ENCODE results near the gene RAPGEFL1. TPM values are rescaled to one million over a fixed set of nuclear protein-coding genes. Genes with fewer than 3 reads are reported as not detected.
A peak's percentile ranks its signal among the peaks of the same experiment; 100 is the strongest.
"Not testable (repeated sequence)": the region's sequence is repeated elsewhere in the genome, so short reads cannot be mapped to it uniquely, and the experiment has no call there.

The RAPGEFL1 gene, protein sequence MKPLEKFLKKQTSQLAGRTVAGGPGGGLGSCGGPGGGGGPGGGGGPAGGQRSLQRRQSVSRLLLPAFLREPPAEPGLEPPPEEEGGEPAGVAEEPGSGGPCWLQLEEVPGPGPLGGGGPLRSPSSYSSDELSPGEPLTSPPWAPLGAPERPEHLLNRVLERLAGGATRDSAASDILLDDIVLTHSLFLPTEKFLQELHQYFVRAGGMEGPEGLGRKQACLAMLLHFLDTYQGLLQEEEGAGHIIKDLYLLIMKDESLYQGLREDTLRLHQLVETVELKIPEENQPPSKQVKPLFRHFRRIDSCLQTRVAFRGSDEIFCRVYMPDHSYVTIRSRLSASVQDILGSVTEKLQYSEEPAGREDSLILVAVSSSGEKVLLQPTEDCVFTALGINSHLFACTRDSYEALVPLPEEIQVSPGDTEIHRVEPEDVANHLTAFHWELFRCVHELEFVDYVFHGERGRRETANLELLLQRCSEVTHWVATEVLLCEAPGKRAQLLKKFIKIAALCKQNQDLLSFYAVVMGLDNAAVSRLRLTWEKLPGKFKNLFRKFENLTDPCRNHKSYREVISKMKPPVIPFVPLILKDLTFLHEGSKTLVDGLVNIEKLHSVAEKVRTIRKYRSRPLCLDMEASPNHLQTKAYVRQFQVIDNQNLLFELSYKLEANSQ
- polyA plus RNA-seq (ENCODE audit: insufficient read length): 7.7 TPM

DNA sequence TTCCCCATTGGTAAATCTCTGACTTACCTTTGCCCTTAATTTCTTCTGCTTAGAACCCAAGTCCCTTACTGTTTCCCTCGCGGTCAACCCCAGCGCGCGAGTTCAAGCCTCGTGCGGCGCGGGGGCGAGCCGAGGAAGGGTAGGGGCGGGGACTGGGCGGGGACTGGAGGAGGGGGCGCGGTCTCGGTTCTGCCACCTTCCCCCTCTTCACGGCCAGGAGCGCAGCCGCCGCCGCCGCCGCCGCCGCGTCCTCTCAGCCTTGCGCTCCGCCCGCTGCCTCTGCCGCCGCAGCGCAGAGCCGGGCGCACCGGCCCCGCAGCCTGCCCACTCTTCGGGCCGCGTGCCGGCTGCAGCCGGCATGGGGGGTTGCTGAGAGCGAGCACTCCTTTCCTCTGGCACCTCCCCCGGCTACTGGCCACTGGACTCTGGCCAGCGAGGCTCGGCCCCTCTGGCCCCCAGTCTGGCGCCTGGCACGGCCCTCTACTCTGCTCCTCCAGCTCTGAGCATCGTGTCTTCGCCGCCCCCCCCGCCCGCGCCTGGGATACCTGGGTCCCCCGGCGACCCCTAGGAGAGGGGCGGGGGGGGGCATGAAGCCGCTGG is at the start of gene RAPGEFL1:
Gene RAPGEFL1, plus strand, starts transcription at position 196 of the 600 bp plus-strand sequence. Its CDS starts 392 bp downstream, at position 588.
- peak; percentile 64 for DNase-seq

DNA sequence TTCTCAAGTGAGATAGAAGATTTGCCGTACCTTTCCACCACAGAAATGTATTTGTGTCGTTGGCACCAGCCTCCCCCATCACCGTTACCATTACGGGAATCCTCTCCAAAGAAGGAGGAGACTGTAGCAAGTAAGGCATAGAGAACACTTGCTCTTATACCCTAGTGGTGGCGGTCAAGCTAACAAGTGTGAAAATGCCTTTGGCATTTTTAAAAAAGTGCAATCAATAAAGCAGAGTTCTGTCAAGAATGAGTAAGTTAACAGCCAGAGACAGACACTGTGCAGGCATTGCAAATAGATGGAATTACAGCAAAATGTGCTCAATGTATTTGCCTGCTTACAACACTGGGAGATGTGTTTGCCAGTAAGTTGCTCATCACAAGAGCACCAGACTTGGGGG is 47.8 kb upstream of the RAPGEFL1 start:
- DNase-seq: no peak

DNA sequence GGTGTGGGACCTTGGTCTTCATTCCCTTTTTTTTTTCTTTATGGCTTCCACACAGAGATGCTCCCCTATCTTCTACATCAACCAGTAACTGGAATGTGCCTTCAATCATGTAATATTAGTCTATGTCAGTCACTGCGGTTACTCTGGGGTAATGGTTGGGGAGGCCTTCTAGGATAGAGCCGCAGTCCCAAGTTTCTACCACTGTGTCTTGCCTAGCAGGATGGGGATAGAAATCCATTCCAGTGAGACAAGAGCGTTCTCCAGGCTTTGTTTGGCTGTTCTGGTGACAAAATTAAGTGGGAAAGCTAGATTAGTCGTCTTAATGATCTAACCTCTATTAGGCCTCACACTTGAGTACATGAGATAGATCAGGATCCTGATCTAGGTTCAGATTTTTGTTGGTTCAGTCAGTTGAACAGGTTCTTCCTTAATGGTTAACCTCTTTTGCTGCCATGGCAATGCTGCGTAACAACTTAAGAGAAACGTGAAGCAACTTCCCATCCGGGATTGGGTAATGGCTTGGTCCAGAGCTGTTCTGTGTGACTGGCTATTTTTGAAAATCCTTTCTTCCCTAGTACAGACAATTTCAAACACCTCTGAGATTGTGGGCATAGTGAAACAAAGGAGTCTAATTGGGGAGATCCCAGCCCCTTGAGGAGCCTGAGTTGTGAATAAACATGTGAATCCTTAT is 46.8 kb upstream of the RAPGEFL1 start:
- DNase-seq: no peak

DNA sequence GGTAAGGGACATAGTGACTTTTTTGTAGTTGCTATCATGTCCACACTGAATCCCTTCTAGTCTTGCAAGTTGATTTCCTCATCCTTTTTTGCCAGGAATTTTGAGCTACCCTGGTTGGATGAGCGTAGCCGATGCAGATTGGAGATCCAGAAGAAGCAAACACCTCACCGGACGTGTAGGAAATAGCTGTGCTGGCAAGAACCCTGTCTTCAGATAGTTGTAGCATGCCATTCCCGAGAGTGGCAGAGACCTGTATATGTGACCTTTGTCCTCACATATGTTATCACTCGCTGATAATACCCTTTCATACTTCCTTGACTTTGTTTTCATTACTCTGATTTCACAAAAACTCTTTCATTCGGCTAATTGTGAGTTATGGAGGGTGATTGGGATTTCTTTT is 43.1 kb upstream of the RAPGEFL1 start:
- DNase-seq: no peak

DNA sequence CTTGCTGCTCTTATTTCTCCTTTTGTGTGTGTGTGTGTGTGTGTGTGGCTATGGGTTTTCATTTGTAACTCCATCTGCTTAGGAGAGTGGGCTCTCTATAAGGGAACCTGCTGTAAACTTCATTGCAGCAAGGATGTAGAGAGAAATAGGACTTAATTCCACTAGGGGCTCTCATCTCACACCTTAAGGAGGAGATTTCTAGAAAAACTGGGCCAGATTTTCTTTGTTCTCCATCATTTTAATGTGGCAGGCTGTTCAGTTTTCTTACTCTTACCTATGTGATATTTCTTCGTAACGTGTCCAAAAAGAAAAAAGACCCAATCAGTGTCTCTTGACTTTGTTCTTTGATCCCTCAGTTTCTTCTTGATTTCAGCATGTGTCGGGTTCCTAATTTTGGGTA is 41.5 kb upstream of the RAPGEFL1 start:
- no peak for DNase-seq

DNA sequence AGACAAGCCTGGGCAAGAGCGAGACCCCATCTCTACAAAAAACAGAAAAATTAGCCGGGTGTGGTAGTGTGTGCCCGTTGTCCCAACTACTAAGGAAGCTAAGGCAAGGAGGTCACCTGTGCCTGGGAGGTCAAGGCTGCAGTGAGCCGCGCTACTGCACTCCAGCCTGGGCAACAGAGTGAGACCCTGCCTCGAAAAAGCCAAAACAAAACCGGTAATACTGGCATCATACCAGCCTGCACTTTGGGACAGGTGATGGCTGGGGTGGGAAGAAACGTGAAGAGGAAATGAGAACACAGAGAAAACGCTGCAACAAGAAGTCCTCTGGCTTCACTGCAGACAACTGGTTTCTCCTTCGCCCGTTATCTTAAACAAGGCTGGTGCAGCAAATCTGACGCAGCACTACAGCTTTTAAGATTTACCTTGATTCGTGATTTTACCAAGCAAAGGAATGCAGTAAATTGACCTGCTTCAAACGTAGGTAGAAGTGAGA is 37.7 kb upstream of the RAPGEFL1 start:
- DNase-seq: no peak

DNA sequence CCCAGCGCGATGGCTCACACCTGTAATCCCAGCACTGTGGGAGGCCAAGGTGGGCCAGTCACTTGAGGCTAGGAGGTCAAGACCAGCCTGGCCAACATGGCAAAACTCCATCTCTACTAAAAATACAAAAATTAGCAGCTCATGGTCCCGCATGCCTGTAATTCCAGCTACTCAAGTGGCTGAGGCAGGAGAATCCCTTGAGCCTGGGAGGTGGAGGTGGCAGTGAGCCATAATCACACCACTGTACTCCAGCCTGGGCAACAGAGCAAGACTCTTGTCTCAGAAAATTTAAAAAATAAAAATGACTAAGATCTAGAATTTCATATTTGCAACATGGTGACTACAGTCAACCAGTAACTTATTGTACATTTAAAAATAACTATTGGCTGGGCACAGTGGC is 34.1 kb upstream of the RAPGEFL1 start:
- DNase-seq: not testable (repeated sequence)

DNA sequence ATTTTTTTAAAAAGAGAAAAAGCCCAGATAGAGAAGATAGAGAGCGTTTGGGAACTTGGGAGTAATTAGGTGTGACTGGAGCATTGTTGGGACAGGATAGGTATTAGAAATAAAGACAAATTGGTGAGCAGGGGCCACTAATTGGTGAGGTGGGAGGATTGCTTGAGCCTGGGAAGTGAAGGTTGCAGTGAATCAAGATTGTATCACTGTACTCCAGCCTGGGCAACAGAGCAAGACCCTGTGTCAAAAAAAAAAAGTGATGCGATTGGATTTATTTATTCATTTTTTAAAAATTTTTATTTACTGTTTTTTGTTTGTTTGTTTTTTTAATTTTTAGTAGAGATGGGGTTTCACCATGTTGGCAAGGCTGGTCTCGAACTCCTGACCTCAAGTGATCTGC is 31.8 kb upstream of the RAPGEFL1 start:
- DNase-seq: no peak

DNA sequence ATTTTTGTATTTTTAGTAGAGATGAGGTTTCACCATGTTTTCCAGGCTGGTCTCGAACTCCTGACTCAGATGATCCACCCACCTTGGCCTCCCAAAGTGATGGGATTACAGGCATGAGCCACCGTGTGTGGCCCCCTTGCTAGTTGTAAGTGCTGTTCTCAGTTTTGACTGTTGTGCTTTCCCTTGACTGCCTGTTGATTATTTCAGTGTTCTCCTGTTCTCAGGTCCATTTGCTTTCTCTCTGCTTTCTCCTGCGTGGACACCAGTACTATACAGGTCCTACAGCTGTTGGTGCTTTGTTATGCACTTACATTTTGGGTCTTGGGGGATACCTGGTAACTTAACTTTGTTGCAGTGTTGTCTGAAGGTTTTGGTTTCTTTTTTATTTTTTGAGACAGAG is 28.7 kb upstream of the RAPGEFL1 start:
- no peak for DNase-seq

DNA sequence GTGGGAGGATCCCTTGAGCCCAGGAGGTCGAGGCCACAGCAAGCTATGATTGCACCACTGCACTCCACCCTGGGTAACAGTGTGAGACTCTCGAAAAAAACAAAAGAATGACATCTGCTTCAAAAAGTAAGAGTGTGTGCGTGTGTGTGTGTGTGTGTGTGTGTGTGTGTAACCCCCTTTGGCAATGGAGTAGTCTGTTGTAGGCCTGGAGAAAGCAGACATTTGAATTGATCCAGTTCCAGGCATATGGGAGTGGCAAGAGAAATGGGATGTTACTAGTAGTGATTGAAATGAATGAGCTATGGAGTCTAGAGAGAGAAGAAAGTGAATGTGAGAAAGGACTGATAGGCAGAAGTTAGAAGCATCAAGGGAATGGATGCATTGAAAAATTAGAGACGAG is 27.0 kb upstream of the RAPGEFL1 start:
- no peak for DNase-seq

DNA sequence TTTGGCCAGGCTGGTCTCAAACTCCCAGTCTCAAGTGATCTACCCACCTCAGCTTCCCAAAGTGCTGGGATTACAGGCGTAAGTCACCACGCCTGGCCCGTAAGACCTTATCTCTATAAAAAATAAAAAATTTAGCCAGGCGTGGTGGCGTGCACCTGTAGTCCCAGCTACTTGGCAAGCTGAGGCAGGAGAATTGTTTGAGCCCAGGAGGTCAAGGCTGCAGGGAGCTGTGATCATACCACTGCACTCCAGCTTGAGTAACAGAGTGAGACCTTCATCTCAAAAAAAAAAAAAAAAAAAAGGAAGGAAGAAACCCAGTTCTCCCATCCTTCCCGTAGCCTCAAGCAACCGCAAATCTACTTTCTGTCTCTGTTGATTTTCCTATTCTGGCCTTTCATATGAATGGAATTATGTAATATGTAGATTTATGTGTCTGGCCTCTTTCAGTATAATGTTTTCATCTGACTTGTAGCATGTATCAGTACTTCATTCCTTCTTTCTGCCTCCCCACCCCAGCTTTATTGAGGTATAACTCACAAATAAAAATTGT is 25.8 kb upstream of the RAPGEFL1 start:
- DNase-seq: no peak

DNA sequence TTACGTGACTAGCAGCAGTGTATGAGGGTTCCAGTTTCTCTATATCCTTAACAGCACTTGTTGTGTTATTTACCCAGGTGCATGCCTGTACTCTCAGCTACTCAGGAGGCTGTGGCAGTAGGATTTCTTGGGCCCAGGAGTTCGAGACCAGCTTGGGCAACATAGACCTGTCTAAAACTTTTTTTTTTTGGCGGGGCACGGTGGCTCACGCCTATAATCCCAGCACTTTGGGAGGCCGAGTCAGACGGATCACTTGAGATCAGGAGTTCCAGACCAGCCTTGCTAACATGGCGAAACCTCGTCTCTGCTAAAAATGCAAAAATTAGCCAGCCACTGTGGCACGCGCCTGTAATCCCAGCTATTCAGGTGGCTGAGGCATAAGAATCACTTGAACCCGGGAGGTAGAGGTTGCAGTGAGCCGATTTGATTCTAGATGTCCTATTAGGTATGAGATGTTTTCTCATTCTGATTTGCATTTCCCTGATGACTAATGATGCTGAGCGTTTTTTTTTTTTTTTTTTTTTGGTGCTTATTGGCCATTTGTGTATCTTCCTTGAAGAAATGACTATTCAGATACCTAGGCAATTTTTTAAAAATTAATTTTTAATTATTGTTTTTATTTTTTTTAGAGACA is 23.6 kb upstream of the RAPGEFL1 start:
- no peak for DNase-seq

DNA sequence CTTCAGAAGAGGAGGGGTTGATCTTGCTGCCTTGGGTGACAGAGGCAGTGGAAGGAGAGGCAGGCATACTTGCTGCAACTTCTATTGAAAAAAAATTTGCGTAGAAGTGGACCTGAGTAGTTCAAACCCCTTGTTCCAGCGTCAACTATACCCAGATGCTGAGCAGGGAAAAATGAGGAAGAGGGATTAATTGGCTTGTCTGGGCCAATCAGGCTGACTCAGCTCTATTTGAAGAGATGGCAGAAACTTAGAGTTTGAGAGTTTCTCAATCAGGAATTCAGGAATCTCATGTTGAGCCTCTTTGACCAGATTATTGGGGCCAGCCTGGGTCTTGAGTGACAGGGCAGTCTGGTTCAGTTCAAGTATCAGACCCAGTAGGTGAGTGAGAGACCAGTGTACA is 19.3 kb upstream of the RAPGEFL1 start:
- no peak for DNase-seq

DNA sequence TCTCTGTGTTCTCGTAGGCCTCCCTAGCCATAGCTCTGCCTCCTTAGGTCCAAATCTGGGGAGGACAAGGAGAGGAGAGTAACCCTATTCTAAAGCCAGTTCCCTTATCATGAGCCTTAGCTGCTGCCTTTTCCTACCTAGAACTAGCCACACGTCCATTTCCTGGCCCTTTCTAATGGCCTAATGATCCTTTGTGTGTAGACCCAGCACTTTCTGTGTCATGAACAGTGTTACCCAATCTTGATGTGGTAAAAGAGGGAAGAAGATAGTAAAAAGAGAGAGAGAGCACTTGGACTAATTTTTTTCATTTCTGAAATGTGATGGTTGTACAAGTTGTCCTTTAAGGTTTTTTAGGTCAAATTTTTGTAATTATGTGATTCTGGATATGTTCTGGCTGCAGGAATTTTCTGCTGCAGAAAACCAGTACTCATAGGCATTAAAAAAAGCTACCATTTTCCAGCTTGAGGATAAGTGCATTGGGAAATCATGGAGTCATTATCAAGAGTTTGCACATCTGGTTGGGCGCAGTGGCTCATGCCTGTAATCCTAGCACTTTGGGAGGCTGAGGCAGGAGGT is 18.7 kb upstream of the RAPGEFL1 start:
- DNase-seq: no peak

DNA sequence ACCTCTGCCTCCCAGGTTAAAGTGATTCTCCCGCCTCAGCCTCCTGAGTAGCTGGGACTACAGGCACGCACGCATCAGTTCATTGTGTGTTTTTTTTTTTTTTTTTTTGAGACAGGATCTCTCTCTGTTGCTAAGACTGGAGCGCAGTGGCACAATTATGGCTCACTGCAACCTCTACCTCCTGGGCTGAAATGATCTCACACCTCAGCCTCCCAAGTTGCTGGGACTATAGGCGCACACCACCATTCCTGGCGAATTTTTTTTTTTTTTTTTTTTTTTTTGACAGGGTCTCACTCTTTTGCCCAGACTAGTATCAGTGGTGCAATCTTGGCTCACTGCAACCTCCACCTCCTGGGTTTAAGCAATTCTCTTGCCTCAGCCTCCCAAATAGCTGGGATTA is 17.8 kb upstream of the RAPGEFL1 start:
- DNase-seq: no peak

DNA sequence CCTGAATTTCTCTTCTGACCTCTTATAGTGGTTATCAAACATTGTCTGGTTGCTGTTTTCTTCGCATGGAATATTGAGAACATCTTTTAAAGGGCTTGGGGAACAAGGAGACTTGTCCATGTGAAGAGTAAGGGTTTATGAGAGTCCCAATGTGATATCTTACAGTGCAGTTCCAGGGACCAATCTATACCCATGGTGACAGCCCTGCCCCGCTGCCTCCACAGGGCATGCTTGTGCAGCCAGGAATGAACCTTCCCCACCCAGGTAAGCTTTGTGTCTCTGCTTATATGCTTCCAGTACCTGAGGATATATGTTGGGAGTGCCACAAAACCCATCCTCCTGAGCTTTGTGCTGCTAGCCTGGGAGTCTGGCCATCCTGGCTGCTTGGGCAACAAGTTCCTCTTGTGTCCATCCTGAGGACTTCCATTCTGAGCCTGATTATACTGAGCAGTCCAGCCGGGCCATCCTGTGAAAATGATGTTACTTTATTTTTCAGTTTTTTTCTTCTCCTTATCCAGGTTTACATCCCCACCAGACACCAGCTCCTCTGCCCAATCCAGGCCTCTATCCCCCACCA is 9.5 kb upstream of the RAPGEFL1 start:
- no peak for DNase-seq

DNA sequence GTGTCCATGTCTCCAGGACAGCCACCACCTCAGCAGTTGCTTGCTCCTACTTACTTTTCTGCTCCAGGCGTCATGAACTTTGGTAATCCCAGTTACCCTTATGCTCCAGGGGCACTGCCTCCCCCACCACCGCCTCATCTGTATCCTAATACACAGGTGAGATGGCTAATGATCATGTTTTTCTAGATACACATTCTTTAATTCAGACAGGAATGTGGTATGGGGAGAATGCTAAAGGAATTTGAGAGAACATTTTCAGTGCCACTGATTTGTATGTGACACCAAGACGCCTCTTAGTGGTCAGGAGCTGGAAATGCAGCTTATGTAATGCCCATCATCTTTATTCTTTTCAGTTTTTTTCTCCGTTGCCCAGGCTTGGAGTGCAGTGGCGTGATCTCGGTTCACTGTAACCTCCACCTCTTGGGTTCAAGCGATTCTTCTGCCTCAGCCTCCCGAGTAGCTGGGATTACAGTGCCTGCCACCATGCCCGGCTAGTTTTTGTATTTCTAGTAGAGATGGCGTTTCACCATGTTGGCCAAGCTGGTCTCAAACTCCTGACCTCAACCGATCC is 8.9 kb upstream of the RAPGEFL1 start:
- DNase-seq: peak; percentile 62

DNA sequence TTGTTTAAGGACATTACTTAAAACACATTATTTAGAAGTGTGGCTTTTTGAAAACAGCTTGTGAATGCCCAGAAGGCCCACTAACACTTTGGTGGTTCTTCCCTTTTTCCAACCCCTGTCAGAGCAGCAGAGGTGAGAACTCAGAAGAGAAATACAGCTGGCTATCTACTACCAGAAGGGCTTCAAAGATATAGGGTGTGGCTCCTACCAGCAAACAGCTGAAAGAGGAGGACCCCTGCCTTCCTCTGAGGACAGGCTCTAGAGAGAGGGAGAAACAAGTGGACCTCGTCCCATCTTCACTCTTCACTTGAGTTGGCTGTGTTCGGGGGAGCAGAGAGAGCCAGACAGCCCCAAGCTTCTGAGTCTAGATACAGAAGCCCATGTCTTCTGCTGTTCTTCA is 6.9 kb upstream of the RAPGEFL1 start:
- DNase-seq: no peak

DNA sequence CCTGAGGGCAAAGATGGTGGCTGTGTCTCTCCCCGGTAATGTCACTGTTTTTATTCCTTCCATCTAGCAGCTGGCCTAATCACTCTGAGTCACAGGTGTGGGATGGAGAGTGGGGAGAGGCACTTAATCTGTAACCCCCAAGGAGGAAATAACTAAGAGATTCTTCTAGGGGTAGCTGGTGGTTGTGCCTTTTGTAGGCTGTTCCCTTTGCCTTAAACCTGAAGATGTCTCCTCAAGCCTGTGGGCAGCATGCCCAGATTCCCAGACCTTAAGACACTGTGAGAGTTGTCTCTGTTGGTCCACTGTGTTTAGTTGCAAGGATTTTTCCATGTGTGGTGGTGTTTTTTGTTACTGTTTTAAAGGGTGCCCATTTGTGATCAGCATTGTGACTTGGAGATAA is 5.5 kb upstream of the RAPGEFL1 start:
- DNase-seq: no peak

DNA sequence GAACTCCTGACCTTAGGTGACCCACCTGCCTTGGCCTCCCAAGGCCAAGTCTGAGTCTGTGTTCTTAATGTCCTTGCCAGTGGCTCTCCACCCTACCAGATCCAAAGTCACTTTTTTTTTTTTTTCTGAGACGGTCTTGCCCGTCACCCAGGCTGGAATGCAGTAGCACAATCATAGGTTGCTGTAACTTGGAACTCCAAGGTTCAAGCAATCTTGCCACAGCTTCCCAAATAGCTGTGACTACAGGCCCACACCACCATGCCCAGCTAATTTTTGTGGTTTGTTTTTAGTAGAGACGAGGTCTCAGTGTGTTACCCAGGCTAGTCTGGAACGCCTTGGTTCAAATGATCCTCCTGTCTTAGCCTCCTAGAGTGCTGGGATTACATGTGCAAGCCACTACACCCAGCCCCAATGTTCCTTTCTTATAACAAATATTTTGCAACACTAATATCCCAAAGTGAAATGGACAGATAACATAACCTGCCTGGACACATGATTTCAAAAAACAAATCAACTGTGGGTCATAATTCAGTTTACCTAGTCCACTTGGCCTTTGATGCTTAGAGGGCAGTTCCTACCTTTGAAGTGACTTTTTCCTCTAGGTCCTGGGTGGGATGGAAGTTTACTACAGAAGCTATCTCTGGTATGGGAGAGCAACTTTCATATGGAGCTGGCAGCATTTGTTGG is 4.0 kb upstream of the RAPGEFL1 start:
- DNase-seq: no peak

DNA sequence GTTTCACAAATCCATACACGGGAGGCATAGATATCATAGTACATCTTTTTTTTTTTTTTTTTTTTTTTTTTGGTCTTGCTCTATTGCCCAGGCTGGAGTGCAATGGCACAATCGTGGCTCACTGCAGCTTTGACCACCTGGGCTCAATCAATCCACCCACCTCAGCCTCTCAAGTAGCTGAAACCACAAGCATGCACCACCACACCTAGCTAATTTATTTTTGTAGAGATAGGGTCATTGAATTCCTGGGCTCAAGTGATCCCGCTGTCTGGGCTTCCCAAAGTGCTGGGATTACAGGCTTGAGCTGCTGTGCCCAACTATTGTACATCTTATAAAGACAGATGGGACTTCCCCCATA is 3.5 kb upstream of the RAPGEFL1 start:
- no peak for DNase-seq
